Astrocyte (in vitro differentiated cells and primary cell): ENCODE data around the gene LETMD1.

Source experiments
- EZH2 ChIP-seq: IDR thresholded peaks from 2 replicates; pipeline ENCODE4 v1.6.1; 2012; ENCODE audit warnings: mild to moderate bottlenecking, low read length, inconsistent platforms; ENCODE audit not compliant: insufficient read depth
- TF ChIP-seq, protein P1 (sequence below): IDR thresholded peaks from 2 replicates; pipeline ENCODE4 v1.5.1; 2011; ENCODE audit warnings: low read depth, mild to moderate bottlenecking, inconsistent platforms, low read length, moderate library complexity; ENCODE audit not compliant: insufficient read depth

DNA sequence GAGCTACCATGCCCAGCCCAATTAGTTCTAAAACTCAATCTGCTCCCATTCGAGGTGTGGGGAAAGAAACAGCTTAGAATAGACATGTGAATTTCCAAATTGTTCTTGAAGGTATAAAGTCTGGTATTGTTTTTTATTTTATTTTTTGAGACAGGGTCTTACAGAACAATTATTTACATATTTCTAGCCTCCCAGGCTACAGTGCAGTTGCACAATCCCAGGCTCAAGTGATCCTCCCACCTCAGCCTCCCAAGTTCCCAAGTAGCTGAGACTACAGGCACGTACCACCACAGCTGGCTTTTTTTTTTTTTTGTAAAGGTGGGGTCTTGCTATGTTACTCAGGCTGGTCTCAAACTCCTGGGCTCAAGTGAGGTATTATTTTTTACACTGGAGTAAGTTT, 28.2 kb upstream of the LETMD1 start:
- TF ChIP-seq, protein P1, sequence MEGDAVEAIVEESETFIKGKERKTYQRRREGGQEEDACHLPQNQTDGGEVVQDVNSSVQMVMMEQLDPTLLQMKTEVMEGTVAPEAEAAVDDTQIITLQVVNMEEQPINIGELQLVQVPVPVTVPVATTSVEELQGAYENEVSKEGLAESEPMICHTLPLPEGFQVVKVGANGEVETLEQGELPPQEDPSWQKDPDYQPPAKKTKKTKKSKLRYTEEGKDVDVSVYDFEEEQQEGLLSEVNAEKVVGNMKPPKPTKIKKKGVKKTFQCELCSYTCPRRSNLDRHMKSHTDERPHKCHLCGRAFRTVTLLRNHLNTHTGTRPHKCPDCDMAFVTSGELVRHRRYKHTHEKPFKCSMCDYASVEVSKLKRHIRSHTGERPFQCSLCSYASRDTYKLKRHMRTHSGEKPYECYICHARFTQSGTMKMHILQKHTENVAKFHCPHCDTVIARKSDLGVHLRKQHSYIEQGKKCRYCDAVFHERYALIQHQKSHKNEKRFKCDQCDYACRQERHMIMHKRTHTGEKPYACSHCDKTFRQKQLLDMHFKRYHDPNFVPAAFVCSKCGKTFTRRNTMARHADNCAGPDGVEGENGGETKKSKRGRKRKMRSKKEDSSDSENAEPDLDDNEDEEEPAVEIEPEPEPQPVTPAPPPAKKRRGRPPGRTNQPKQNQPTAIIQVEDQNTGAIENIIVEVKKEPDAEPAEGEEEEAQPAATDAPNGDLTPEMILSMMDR, result no peak
- TF ChIP-seq EZH2, result no peak
